ENCODE results near the gene GIT2.

GRCh38 chr12:110001596-110001995, 5.4 kb upstream of the GIT2 start:
- TF ChIP-seq EZH2 (IDR thresholded peaks at IDR 0.05) = no peak
- TF ChIP-seq POLR2AphosphoS5 (IDR thresholded peaks at IDR 0.05; ENCODE audit: borderline replicate concordance, low read depth, low read length) = no peak
- no peak for TF ChIP-seq FOXP2 (optimal IDR thresholded peaks at IDR 0.05; ENCODE audit: control extremely low read depth, extremely low read length, insufficient read depth)
